Mammary epithelial cell (primary cell): ENCODE measurements around the gene ATXN3L.

Source experiments
- EZH2 ChIP-seq: IDR thresholded peaks from 2 replicates; pipeline ENCODE4 v1.6.1; 2012; ENCODE audit warnings: low read length, inconsistent platforms, borderline replicate concordance
- TF ChIP-seq, protein P1 (sequence below), 2 donors: IDR thresholded peaks in 1 of 2; conservative IDR thresholded peaks in 1 of 2; 2 replicates each; pipeline ENCODE4 v1.5.1; 2011 to 2012; ENCODE audit warnings: inconsistent platforms in 2 of 2, low read length in 2 of 2, mild to moderate bottlenecking in 2 of 2, control low read depth in 1 of 2, low read depth in 1 of 2; ENCODE audit not compliant: insufficient read depth in 1 of 2; ENCODE audit errors: extremely low read depth in 1 of 2

DNA sequence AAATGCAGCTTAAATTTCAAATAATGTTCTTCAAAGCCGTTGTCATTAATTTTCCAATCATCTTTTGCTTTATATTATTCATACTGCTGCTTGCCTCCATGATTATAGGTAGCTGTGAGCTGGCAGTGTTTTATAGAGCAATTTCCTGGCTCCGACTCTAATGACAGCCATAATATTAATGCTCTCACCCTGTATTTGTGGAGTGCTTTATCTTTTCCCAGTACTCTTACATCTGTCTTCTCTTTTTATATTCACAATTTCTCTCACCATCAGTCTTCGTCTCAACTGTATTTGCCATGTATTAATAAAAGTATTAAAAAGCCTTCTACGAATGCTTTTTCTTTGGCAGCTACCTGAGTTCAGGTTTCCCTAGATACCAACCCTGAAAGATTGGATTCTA is 21.0 kb downstream of the ATXN3L start:
- TF ChIP-seq, protein P1, sequence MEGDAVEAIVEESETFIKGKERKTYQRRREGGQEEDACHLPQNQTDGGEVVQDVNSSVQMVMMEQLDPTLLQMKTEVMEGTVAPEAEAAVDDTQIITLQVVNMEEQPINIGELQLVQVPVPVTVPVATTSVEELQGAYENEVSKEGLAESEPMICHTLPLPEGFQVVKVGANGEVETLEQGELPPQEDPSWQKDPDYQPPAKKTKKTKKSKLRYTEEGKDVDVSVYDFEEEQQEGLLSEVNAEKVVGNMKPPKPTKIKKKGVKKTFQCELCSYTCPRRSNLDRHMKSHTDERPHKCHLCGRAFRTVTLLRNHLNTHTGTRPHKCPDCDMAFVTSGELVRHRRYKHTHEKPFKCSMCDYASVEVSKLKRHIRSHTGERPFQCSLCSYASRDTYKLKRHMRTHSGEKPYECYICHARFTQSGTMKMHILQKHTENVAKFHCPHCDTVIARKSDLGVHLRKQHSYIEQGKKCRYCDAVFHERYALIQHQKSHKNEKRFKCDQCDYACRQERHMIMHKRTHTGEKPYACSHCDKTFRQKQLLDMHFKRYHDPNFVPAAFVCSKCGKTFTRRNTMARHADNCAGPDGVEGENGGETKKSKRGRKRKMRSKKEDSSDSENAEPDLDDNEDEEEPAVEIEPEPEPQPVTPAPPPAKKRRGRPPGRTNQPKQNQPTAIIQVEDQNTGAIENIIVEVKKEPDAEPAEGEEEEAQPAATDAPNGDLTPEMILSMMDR (conservative IDR thresholded peaks at IDR 0.05 in 1 of 2, IDR thresholded peaks at IDR 0.05 in 1 of 2; ENCODE audit: extremely low read depth in 1 of 2, insufficient read depth in 1 of 2, low read depth in 1 of 2, low read length in 2 of 2): no peak
- TF ChIP-seq EZH2: no peak
